Type B pancreatic cell (in vitro differentiated cells): Measurements from ENCODE around the gene POC1A. TPM values are rescaled to one million over a fixed set of nuclear protein-coding genes. Genes with fewer than 3 reads are reported as not detected.

ENCODE experiments used
- DNase-seq: peaks from one replicate; pipeline ENCODE4 v3.0.0; 2021; ENCODE audit warnings: mixed read lengths; ENCODE audit not compliant: unreplicated experiment; ENCODE audit errors: extremely low spot score
- H3K27ac Mint-ChIP-seq: 2 replicates; pipeline ENCODE4 v1.8.0; 2021; ENCODE audit warnings: mild to moderate bottlenecking, mixed read lengths
- H3K27me3 Mint-ChIP-seq: 2 replicates; pipeline ENCODE4 v1.8.0; 2021; ENCODE audit warnings: mixed read lengths
- H3K36me3 Mint-ChIP-seq: 2 replicates; pipeline ENCODE4 v1.8.0; 2021; ENCODE audit warnings: mixed read lengths
- H3K4me1 Mint-ChIP-seq: one replicate; pipeline ENCODE4 v1.8.0; 2021; ENCODE audit warnings: mixed read lengths; ENCODE audit not compliant: unreplicated experiment
- H3K4me3 Mint-ChIP-seq: 2 replicates; pipeline ENCODE4 v1.8.0; 2021; ENCODE audit warnings: mild to moderate bottlenecking, mixed read lengths
- H3K9me3 Mint-ChIP-seq: 2 replicates; pipeline ENCODE4 v1.8.0; 2021; ENCODE audit warnings: mixed read lengths
- total RNA-seq: library from RNA; stranded (reverse); gene quantifications from 2 replicates; pipeline ENCODE4 v1.2.1, GENCODE V29; 2021; ENCODE audit warnings: low replicate concordance
- TF ChIP-seq, protein P1 (sequence below): fragments of 200-600 bp; sonication (generic); conservative IDR thresholded peaks from 2 replicates; pipeline ENCODE4 v1.5.0; 2021; ENCODE audit warnings: antibody characterized with exemption, mild to moderate bottlenecking

POC1A gene
- total RNA-seq, 1 donor from 2014 or later, result 19.1 TPM

DNA sequence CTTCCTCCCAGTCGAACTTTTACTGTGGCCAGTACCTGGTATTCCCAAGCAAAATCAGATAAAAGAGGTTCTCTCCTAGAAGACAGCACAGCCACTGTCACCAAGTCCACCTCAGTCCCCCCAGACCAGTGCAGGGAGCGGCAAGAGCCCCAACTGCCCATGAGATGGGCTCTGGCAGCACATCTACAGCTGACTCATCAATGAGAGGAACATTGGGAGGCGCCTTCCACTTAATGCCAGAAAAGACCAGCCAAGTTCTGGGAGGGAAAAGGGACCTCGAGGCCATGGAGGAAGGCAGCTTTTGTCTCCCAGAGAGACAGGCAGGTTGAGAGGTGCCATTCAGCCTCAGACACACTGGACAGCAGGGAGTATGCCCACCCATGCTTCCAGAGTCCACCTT, 28.2 kb downstream of the POC1A start:
- TF ChIP-seq, protein P1, sequence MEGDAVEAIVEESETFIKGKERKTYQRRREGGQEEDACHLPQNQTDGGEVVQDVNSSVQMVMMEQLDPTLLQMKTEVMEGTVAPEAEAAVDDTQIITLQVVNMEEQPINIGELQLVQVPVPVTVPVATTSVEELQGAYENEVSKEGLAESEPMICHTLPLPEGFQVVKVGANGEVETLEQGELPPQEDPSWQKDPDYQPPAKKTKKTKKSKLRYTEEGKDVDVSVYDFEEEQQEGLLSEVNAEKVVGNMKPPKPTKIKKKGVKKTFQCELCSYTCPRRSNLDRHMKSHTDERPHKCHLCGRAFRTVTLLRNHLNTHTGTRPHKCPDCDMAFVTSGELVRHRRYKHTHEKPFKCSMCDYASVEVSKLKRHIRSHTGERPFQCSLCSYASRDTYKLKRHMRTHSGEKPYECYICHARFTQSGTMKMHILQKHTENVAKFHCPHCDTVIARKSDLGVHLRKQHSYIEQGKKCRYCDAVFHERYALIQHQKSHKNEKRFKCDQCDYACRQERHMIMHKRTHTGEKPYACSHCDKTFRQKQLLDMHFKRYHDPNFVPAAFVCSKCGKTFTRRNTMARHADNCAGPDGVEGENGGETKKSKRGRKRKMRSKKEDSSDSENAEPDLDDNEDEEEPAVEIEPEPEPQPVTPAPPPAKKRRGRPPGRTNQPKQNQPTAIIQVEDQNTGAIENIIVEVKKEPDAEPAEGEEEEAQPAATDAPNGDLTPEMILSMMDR, result no peak
- no peaks in the 10 kb centered on the region for H3K9me3 Mint-ChIP-seq
- H3K36me3 Mint-ChIP-seq, result no peaks in the 10 kb centered on the region
- H3K27me3 Mint-ChIP-seq, result no peaks in the 10 kb centered on the region
- H3K27ac Mint-ChIP-seq, result no peak overlapping the region
- H3K4me3 Mint-ChIP-seq, result no peak overlapping the region
- no peak for DNase-seq
- peaks cover 3% of the 10 kb centered on the region for H3K4me1 Mint-ChIP-seq

DNA sequence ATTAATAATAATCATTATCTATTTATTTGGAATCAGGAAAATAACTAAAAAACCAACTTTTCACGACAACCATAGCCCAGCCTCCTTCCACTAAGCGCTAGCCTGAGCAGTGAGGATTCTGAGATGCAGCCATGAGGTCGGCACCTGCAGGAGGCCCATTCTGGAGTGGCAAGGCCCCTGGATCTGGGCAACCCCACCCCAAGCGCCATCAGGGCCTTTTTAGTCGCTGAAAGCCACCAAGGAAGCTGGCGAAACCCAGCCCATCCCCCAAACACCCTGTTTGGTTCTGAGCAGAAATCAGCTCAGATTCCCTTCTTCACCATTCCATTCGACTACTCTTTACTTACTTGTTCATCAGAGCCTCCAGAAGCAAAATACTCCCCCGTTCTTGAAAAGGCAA, 29.5 kb downstream of the POC1A start:
- DNase-seq, result no peak
- peak overlapping the region; percentile 11 for H3K27ac Mint-ChIP-seq
- peaks cover 4% of the 10 kb centered on the region for H3K4me1 Mint-ChIP-seq
- no peaks in the 10 kb centered on the region for H3K27me3 Mint-ChIP-seq
- H3K9me3 Mint-ChIP-seq, result no peaks in the 10 kb centered on the region
- TF ChIP-seq, protein P1, result no peak
- H3K36me3 Mint-ChIP-seq, result no peaks in the 10 kb centered on the region
- H3K4me3 Mint-ChIP-seq, result no peak overlapping the region

DNA sequence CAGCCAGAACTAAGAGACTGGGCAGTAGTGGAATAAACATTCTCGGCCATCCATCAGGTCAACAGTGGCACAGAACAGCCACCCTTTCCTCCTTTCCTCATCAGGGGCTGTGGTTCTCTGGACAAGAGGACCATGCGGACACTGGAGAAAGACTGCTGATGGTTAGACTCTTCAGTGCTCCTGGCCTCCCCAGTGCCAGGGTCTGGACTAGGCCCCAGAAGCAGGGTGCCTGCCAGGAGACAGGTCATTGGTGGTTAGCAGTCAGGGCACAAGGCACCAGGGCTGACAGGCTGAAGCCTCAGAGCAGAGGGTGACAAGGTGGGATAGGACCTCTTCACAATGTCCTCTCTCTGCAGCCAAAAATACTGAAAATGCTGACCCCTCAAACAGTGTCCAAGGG, 30.1 kb downstream of the POC1A start:
- TF ChIP-seq, protein P1, result no peak
- Mint-ChIP-seq H3K4me1 (peaks cover 4% of the 10 kb centered on the region), H3K27ac (no peak overlapping the region), H3K36me3 (peaks cover 3% of the 10 kb centered on the region), H3K9me3 (no peaks in the 10 kb centered on the region), H3K27me3 (no peaks in the 10 kb centered on the region), H3K4me3 (no peak overlapping the region)
- no peak for DNase-seq

DNA sequence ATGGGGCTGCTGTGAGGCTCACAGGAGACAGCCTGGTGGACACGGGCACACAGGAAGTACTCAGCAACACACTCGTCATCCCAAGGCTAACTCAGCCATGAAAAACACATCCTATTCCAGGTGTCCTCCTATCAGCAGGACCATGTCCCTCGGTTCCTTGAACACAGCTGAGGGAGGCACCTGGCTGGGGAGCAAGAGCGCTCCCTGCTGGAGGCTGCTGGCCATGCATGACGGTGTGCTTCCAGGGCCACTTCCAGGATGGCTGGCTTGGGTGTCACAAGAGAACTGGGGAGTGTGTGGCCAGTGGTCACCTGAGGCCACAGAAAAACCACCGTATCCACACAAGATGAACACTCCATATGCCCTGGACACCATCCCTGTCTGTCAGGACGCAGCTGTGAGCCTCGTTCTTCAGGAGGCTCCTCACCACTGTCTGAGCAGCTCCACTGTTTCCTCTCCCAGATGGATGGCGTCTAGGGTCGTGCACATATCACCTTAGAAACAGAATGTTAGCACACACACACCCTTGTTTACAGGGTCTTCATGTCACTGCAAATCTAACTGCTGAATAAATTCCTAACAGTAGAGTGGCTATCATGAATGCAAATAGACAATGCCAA, 31.0 kb downstream of the POC1A start:
- peaks cover 5% of the 10 kb centered on the region for H3K36me3 Mint-ChIP-seq
- no peaks in the 10 kb centered on the region for H3K27me3 Mint-ChIP-seq
- no peak overlapping the region for H3K4me3 Mint-ChIP-seq
- peak; percentile 83 for DNase-seq
- TF ChIP-seq, protein P1, result peak; percentile 94
- no peaks in the 10 kb centered on the region for H3K9me3 Mint-ChIP-seq
- H3K4me1 Mint-ChIP-seq, result peaks cover 4% of the 10 kb centered on the region
- no peak overlapping the region for H3K27ac Mint-ChIP-seq

GRCh38 chr3:52122491-52122890, 31.7 kb downstream of the POC1A start:
- H3K4me3 Mint-ChIP-seq, result no peak overlapping the region
- H3K4me1 Mint-ChIP-seq, result peaks cover 4% of the 10 kb centered on the region
- H3K27me3 Mint-ChIP-seq, result no peaks in the 10 kb centered on the region
- no peak overlapping the region for H3K27ac Mint-ChIP-seq
- H3K36me3 Mint-ChIP-seq, result peaks cover 5% of the 10 kb centered on the region
- H3K9me3 Mint-ChIP-seq, result no peaks in the 10 kb centered on the region
- DNase-seq, result no peak
- TF ChIP-seq, protein P1, result no peak
